ENCODE measurements around the gene TMEM116. TPM values are rescaled to one million over a fixed set of nuclear protein-coding genes. Genes with fewer than 3 reads are reported as not detected.
"Not testable (repeated sequence)": the region's sequence is repeated elsewhere in the genome, so short reads cannot be mapped to it uniquely, and the experiment has no call there.

TMEM116 gene
- total RNA-seq, 2 experiments from 2014 or later = 9.0 to 13.1 TPM

DNA sequence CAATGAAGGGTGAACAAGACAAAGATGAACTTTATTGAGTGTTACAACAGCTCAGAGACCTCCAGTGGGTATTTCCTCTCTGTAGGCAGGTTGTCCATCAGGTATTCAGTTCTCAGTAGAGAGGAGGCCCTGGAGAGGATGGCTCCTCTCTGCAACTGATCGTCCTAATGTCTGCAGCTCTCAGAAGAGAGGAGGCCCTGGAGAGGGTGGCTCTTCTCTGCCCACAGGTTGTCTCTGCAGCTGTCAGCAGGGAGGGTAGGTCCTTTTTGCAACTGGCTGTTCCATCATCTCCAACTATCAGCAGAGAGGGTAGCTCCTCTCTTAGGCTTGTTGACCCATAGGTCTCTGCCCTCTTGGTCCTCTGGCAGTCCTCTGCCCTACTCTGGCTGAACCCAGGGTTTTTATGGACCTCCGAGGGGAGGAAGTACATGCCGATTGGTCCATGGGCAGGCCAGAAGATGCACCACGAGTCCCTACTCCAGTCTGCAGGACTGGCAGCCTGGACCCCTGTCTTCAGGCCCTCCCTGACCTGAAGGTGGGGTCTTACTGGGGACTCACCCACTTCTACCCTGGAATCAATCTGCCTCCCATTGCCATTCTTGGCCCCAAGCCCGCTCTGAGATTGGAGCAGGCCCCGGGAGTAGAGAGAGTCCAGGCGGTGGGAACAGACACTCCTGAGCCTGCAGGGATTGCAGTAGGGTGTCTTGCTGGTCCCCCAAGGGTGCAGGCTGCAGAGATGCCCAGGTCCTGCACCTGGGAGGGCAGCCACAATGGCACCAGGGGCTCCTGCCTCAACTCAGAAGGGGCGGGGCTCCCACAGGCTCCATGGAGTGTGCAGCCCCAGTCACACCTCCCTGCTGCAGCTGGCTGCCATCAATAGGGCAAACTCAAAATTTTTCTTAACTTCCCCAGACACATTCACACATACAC, 2.3 kb downstream of the TMEM116 start:
- POLR2A ChIA-PET = interaction anchor here (0.7 kb wide), 2 partner anchors 21 to 25 kb away, joined by 3 read pairs; no protein-coding TSS in a partner anchor
- Histone ChIP-seq H3K4me3 (ENCODE audit: low read depth, low read length, poor library complexity, severe bottlenecking) (peak overlapping the region; percentile 88), H4K20me1 (ENCODE audit: insufficient read depth, low read length) (peaks cover 5% of the 10 kb centered on the region), H3K79me2 (ENCODE audit: insufficient read depth, low read depth, low read length) (peaks cover 17% of the 10 kb centered on the region; the same call in 1 of the 2 replicates), H3K4me2 (ENCODE audit: low read length) (peak overlapping the region; percentile 98), H3K36me3 (ENCODE audit: insufficient read depth, low read length) (peaks cover 6% of the 10 kb centered on the region), H3K9me3 (ENCODE audit: low read length) (peaks cover 3% of the 10 kb centered on the region; the same call in 1 of the 2 replicates), H3K4me1 (ENCODE audit: insufficient read depth, low read length, poor library complexity, severe bottlenecking) (peaks cover 28% of the 10 kb centered on the region), H3K27ac (ENCODE audit: low read depth, low read length, poor library complexity, severe bottlenecking) (no peak overlapping the region), H3K9me2 (ENCODE audit: insufficient read depth, low read length) (no peaks in the 10 kb centered on the region), H2AFZ (ENCODE audit: low read length) (no peak overlapping the region)
- TF ChIP-seq EZH2phosphoT487 (IDR thresholded peaks at IDR 0.05; ENCODE audit: borderline replicate concordance, low read depth, low read length) (no peak), CTCF (conservative IDR thresholded peaks at IDR 0.05; ENCODE audit: low read length) (no peak)
- no peak for DNase-seq (ENCODE audit: low spot score)
- CTCF ChIA-PET (ENCODE audit: unreplicated experiment) = no interaction called here
- intact Hi-C loops (cut with micrococcal nuclease; ENCODE audit: unreplicated experiment) = no loop called here
- BruUV-seq (replicated peaks) = no TSS peak

DNA sequence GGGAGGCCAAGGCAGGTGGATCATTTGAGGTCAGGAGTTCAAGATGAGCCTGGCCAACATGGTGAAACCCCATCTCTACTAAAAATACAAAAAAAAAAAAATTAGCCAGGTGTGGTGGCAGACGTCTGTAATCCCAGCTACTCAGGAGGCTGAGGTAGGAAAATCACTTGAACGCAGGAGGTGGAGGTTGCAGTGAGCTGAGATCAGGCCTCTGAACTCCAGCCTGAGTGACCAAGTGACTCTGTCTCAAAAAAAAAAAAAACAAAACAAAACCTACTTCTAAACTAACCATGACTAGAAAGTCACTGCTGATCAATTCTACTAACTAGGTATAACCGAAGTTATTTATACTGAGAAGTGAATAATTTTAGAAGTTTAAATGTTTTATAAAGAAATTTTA, 3.4 kb downstream of the TMEM116 start:
- H3K4me3 ChIP-seq (ENCODE audit: low read depth, low read length, poor library complexity, severe bottlenecking); CTCF ChIA-PET (ENCODE audit: unreplicated experiment); intact Hi-C loops (cut with micrococcal nuclease; ENCODE audit: unreplicated experiment); BruUV-seq (replicated peaks); H3K36me3 ChIP-seq (ENCODE audit: insufficient read depth, low read length); DNase-seq (ENCODE audit: low spot score); H2AFZ ChIP-seq (ENCODE audit: low read length); H3K4me2 ChIP-seq (ENCODE audit: low read length); H3K9me3 ChIP-seq (ENCODE audit: low read length); H4K20me1 ChIP-seq (ENCODE audit: insufficient read depth, low read length); H3K9me2 ChIP-seq (ENCODE audit: insufficient read depth, low read length); H3K27ac ChIP-seq (ENCODE audit: low read depth, low read length, poor library complexity, severe bottlenecking): not testable (repeated sequence)
- peaks cover 18% of the 10 kb centered on the region for H3K4me1 ChIP-seq (ENCODE audit: insufficient read depth, low read length, poor library complexity, severe bottlenecking)
- POLR2A ChIA-PET = interaction anchor here (0.7 kb wide), 3 partner anchors 20 to 76 kb away, joined by 3 read pairs; no protein-coding TSS in a partner anchor
- H3K79me2 ChIP-seq (ENCODE audit: insufficient read depth, low read depth, low read length) = peaks cover 11% of the 10 kb centered on the region; the same call in 1 of the 2 replicates

DNA sequence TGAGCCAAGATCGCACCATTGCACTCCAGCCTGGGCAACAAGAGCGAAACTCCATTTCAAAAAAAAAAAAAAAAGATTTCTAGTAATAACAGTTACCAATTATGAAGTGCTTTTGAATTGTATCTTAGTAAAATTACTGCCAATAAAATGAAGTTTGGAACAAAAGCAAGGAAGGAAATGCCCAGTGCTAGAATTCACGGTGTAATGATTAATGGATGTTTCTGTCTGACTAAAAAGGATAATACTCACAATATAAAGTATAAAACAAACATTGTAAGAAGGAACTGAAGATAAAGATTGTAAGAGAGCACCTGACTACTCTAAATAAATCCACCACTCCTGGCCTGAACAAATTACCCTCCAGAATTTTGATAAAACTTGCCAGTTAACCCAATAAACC, 4.0 kb downstream of the TMEM116 start:
- H3K4me2 ChIP-seq (ENCODE audit: low read length) = no peak overlapping the region
- TF ChIP-seq CTCF (conservative IDR thresholded peaks at IDR 0.05; ENCODE audit: low read length) (no peak), EZH2phosphoT487 (IDR thresholded peaks at IDR 0.05; ENCODE audit: borderline replicate concordance, low read depth, low read length) (no peak)
- no peak overlapping the region for H3K4me3 ChIP-seq (ENCODE audit: low read depth, low read length, poor library complexity, severe bottlenecking)
- H3K27ac ChIP-seq (ENCODE audit: low read depth, low read length, poor library complexity, severe bottlenecking) = no peak overlapping the region
- no peaks in the 10 kb centered on the region for H3K9me3 ChIP-seq (ENCODE audit: low read length)
- no peak overlapping the region for H2AFZ ChIP-seq (ENCODE audit: low read length)
- intact Hi-C loops (cut with micrococcal nuclease; ENCODE audit: unreplicated experiment) = no loop called here
- POLR2A ChIA-PET = no interaction called here
- H3K4me1 ChIP-seq (ENCODE audit: insufficient read depth, low read length, poor library complexity, severe bottlenecking) = peaks cover 14% of the 10 kb centered on the region
- peaks cover 11% of the 10 kb centered on the region; the same call in 1 of the 2 replicates for H3K79me2 ChIP-seq (ENCODE audit: insufficient read depth, low read depth, low read length)
- H3K36me3 ChIP-seq (ENCODE audit: insufficient read depth, low read length) = no peaks in the 10 kb centered on the region; the same call in 1 of the 2 replicates
- no TSS peak for BruUV-seq (replicated peaks)
- CTCF ChIA-PET (ENCODE audit: unreplicated experiment) = no interaction called here
- no peak for DNase-seq (ENCODE audit: low spot score)
- no peaks in the 10 kb centered on the region for H4K20me1 ChIP-seq (ENCODE audit: insufficient read depth, low read length)
- H3K9me2 ChIP-seq (ENCODE audit: insufficient read depth, low read length) = no peaks in the 10 kb centered on the region

Measured in OCI-LY7 (cell line).